ENCODE results near the gene ETV6.

DNA sequence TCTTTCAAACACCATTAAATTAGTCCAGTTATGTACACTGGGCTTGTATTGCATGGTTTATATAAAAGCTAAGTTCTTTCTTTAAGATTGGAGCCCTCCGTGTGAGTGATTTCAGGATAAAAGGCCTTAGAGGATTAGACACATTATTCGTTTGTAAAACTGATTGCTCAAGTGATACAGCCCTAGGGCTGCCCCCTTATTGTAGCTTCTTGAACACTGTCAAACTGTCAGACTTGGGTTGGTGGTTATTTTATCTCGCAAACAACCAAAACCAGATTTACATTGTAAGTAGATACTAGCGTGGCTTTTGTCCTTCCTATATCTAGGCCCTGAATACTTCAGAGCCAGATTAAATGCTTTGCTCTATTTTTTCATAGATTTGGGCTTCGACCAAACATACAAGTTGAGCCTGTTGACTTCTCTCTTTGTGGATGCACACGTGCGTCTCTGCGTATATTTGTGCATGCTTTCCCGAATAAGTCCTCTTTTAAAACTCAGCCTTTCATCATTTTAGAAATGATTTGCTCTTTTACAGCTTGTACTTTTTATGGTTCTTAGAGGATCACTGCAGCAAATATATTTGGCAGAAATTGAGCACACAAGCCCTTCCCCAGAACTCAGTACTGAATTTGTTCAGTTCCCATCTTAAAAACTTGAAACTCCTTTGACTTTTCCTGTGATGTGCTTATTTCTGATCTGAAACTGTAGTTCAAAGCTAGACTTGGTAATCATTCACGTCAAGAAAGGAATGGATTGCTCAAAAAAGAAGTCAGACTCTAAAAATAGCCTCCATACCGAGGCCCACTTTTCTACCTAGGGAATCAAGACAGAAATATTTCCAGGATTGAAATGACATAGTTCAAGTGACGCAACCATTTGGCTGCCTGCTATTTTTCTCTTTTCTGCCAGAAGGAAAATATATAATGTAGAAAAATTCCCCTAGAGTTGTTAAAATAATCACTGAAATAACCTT, 129.5 kb downstream of the ETV6 start:
- TF ChIP-seq EZH2phosphoT487 (IDR thresholded peaks at IDR 0.05; ENCODE audit: borderline replicate concordance, low read depth, low read length) (no peak), CTCF (conservative IDR thresholded peaks at IDR 0.05; ENCODE audit: low read length) (no peak)
